Esophagus muscularis mucosa (tissue), 4 donors: ENCODE measurements around the gene DOK6. TPM values are rescaled to one million over a fixed set of nuclear protein-coding genes. Genes with fewer than 3 reads are reported as not detected.

Experiments
- DNase-seq: peaks from one replicate; pipeline ENCODE4 v3.0.0-alpha.2; 2017; ENCODE audit errors: extremely low spot score
- H3K27ac ChIP-seq, 4 donors: fragments of 200-600 bp; sonication (generic); replicated peaks in 1 of 4; 1 replicate in 3 of 4; 2 replicates in 1 of 4; pipeline ENCODE4 v1.5.1; 2016 to 2019; ENCODE audit warnings: mild to moderate bottlenecking in 1 of 4
- H3K27me3 ChIP-seq, 4 donors: fragments of 200-600 bp; sonication (generic); one replicate each; pipeline versions ENCODE4 v1.5.1 to v1.6.0; 2016 to 2019
- H3K36me3 ChIP-seq, 4 donors: fragments of 200-600 bp; sonication (generic); one replicate each; pipeline ENCODE4 v1.5.1; 2016 to 2019
- H3K4me1 ChIP-seq, 4 donors: fragments of 200-600 bp; sonication (generic); one replicate each; pipeline ENCODE4 v1.5.1; 2016 to 2019
- H3K4me3 ChIP-seq, 4 donors: fragments of 200-600 bp; sonication (generic); 1 replicate in 2 of 4; 2 replicates in 2 of 4; pipeline ENCODE4 v1.5.1; 2016 to 2019; ENCODE audit warnings: mild to moderate bottlenecking in 4 of 4, moderate library complexity in 1 of 4
- H3K9me3 ChIP-seq, 4 donors: fragments of 200-600 bp; sonication (generic); 1 replicate in 3 of 4; 2 replicates in 1 of 4; pipeline ENCODE4 v1.5.1; 2016 to 2019
- CTCF ChIP-seq, 3 experiments: fragments of 200-600 bp in 2 of 3; fragments of 450-650 bp in 1 of 3; sonication (generic) in 2 of 3; IDR thresholded peaks; one replicate each; pipeline ENCODE4 v1.5.1; 2017 to 2019; ENCODE audit warnings: antibody characterized with exemption in 3 of 3, mild to moderate bottlenecking in 2 of 3, moderate library complexity in 1 of 3
- EP300 ChIP-seq: sonication (generic); formaldehyde crosslinking; IDR thresholded peaks from one replicate; pipeline ENCODE4 v1.6.1; 2017; ENCODE audit warnings: antibody characterized with exemption
- POLR2A ChIP-seq: fragments of 450-650 bp; IDR thresholded peaks from one replicate; pipeline ENCODE4 v1.6.1; 2017; ENCODE audit warnings: antibody characterized with exemption, moderate library complexity, mild to moderate bottlenecking, low read depth
- POLR2AphosphoS5 ChIP-seq, 2 donors: sonication (generic); formaldehyde crosslinking; IDR thresholded peaks; one replicate each; pipeline ENCODE4 v1.6.1; 2017; ENCODE audit warnings: antibody characterized with exemption in 2 of 2
- WGBS: methylation state at CpG from one replicate; pipeline ENCODE4 v1.1.5; 2018; 5-methylcytosine and 5-hydroxymethylcytosine counted together
- intact Hi-C: fragments of 100-400 bp; cut with DNase I; formaldehyde crosslinking; loops from one replicate; pipeline ENCODE4 v1.15.1; 2023
- total RNA-seq, 4 donors: library from RNA; depleted of rRNA; stranded (reverse); fragments of >200 nt; gene quantifications; one replicate each; pipeline versions ENCODE4 v1.1.0 to v1.2.1, GENCODE V29; 2016

DOK6 gene
- total RNA-seq, 4 donors from 2014 or later: 0.83 to 4.1 (median 1.9) TPM

GRCh38 chr18:69631281-69631680 lies 230.6 kb downstream of the DOK6 start:
- Histone ChIP-seq H3K36me3 (no peaks in the 10 kb centered on the region), H3K4me1 (no peaks in the 10 kb centered on the region), H3K4me3 (no peak overlapping the region), H3K9me3 (no peaks in the 10 kb centered on the region), H3K27ac (no peak overlapping the region), H3K27me3 (no peaks in the 10 kb centered on the region)
- intact Hi-C loops: no loop called here
- WGBS: 54% methylated on average over 3 of the region's 3 CpGs
- DNase-seq: no peak
- TF ChIP-seq EP300: no peak
- no peak for TF ChIP-seq CTCF (IDR thresholded peaks at IDR 0.05)

GRCh38 chr18:69635482-69635881 lies 234.8 kb downstream of the DOK6 start:
- no peak for TF ChIP-seq CTCF (IDR thresholded peaks at IDR 0.05)
- TF ChIP-seq POLR2A: no peak
- no peak for TF ChIP-seq POLR2AphosphoS5 (IDR thresholded peaks at IDR 0.05)
- no peak for TF ChIP-seq EP300
- intact Hi-C loops: no loop called here
- no peaks in the 10 kb centered on the region for H3K4me1 ChIP-seq
- H3K9me3 ChIP-seq: no peaks in the 10 kb centered on the region
- no peak for DNase-seq
- no peaks in the 10 kb centered on the region for H3K36me3 ChIP-seq
- H3K27me3 ChIP-seq: no peaks in the 10 kb centered on the region
- no peak overlapping the region for H3K4me3 ChIP-seq
- no peak overlapping the region for H3K27ac ChIP-seq
- 95% methylated on average over 2 of the region's 2 CpGs for WGBS

- WGBS: 79% methylated on average over 6 of the region's 6 CpGs
- Histone ChIP-seq H3K4me3 (no peak overlapping the region), H3K9me3 (no peaks in the 10 kb centered on the region), H3K27ac (no peak overlapping the region), H3K36me3 (no peaks in the 10 kb centered on the region), H3K4me1 (no peaks in the 10 kb centered on the region), H3K27me3 (no peaks in the 10 kb centered on the region)
- no peak for DNase-seq
- intact Hi-C loops: no loop called here
- no peak for TF ChIP-seq POLR2A
- TF ChIP-seq EP300: no peak
- no peak for TF ChIP-seq CTCF (IDR thresholded peaks at IDR 0.05)
- no peak for TF ChIP-seq POLR2AphosphoS5 (IDR thresholded peaks at IDR 0.05)
Observed at GRCh38 chr18:69636529-69637301, 236.0 kb downstream of the DOK6 start.

GRCh38 chr18:69638056-69638455 lies 237.4 kb downstream of the DOK6 start:
- Histone ChIP-seq H3K4me1 (no peaks in the 10 kb centered on the region), H3K36me3 (no peaks in the 10 kb centered on the region), H3K27me3 (no peaks in the 10 kb centered on the region), H3K9me3 (no peaks in the 10 kb centered on the region), H3K27ac (no peak overlapping the region), H3K4me3 (no peak overlapping the region)
- intact Hi-C loops: no loop called here
- no peak for DNase-seq
- no peak for TF ChIP-seq CTCF (IDR thresholded peaks at IDR 0.05)
- no peak for TF ChIP-seq POLR2A
- TF ChIP-seq POLR2AphosphoS5 (IDR thresholded peaks at IDR 0.05): no peak
- TF ChIP-seq EP300: no peak
- 33% methylated on average over 1 of the region's 1 CpG for WGBS

- no peak for TF ChIP-seq CTCF (IDR thresholded peaks at IDR 0.05)
- no peak overlapping the region for H3K4me3 ChIP-seq
- no peaks in the 10 kb centered on the region for H3K36me3 ChIP-seq
- no peak for DNase-seq
- H3K27ac ChIP-seq: no peak overlapping the region
- WGBS: 43% methylated on average over 3 of the region's 3 CpGs
- H3K4me1 ChIP-seq: no peaks in the 10 kb centered on the region
- peaks cover 0 to 3% (median 0%) of the 10 kb centered on the region in 4 donors for H3K9me3 ChIP-seq
- intact Hi-C loops: no loop called here
- H3K27me3 ChIP-seq: no peaks in the 10 kb centered on the region
Observed at GRCh38 chr18:69647702-69648101, 247.0 kb downstream of the DOK6 start.
